Body of pancreas (tissue), 4 donors: ENCODE results near the gene ETV5.

Experiments used
- POLR2A ChIP-seq, 3 donors: fragments of 450-650 bp; IDR thresholded peaks; one replicate each; pipeline ENCODE4 v1.6.1; 2016; ENCODE audit warnings: antibody characterized with exemption in 3 of 3, mild to moderate bottlenecking in 2 of 3
- TF ChIP-seq, protein P1 (sequence below), 7 experiments: fragments of 450-650 bp in 4 of 7; fragments of 200-600 bp in 3 of 7; sonication (generic) in 3 of 7; IDR thresholded peaks; one replicate each; pipeline ENCODE4 v1.5.1; 2016 to 2019; ENCODE audit warnings: antibody characterized with exemption in 7 of 7

DNA sequence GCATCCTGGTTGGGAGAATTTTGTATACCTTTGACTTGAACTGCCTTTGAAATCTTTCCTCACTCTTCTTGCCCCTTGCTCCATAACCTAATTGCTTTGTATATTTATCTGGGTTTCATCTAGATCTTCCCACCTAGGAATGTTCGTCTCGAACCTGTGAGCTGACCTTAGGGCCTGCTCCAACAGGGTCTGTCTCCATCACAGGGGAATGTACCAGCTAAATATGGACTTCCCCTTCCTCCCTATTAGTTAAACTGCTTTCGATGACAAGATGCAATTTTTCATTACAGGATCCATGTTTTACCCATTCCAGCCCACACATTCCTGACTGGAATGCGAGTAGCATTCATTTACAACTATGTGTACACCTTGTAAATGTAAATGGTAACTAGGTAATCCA, 10.6 kb upstream of the ETV5 start:
- TF ChIP-seq, protein P1, sequence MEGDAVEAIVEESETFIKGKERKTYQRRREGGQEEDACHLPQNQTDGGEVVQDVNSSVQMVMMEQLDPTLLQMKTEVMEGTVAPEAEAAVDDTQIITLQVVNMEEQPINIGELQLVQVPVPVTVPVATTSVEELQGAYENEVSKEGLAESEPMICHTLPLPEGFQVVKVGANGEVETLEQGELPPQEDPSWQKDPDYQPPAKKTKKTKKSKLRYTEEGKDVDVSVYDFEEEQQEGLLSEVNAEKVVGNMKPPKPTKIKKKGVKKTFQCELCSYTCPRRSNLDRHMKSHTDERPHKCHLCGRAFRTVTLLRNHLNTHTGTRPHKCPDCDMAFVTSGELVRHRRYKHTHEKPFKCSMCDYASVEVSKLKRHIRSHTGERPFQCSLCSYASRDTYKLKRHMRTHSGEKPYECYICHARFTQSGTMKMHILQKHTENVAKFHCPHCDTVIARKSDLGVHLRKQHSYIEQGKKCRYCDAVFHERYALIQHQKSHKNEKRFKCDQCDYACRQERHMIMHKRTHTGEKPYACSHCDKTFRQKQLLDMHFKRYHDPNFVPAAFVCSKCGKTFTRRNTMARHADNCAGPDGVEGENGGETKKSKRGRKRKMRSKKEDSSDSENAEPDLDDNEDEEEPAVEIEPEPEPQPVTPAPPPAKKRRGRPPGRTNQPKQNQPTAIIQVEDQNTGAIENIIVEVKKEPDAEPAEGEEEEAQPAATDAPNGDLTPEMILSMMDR (IDR thresholded peaks at IDR 0.05), result no peak
- no peak for TF ChIP-seq POLR2A (IDR thresholded peaks at IDR 0.05)
